HepG2 (cell line): ENCODE measurements around the gene IKZF5. TPM values are rescaled to one million over a fixed set of nuclear protein-coding genes. Genes with fewer than 3 reads are reported as not detected.

ENCODE experiments used
- ATAC-seq: fragments of 200-7000 bp; cut with Tn5 transposase; 3 replicates; pipeline ENCODE4 v1.9.1; 2020; ENCODE audit warnings: mild to moderate bottlenecking, moderate library complexity
- BruUV-seq: library from RNA; stranded (reverse); fragments of 400-500 nt; replicated peaks from 2 replicates; lab custom pipeline; 2021; lab: Mats Ljungman, UMichigan
- CTCF ChIA-PET: fragments of 300-600 bp; formaldehyde crosslinking; extraction: SDS; loops from one replicate; lab custom pipeline; 2021; ENCODE audit warnings: low total read pairs, inconsistent platforms, low intra/inter-chr PET ratio; lab: Yijun Ruan, JAX
- POLR2A ChIA-PET: fragments of 350-600 bp; sonication (Branson Sonifier 250); formaldehyde crosslinking; loops from one replicate; lab custom pipeline; 2020; ENCODE audit warnings: antibody characterized with exemption, inconsistent platforms; lab: Yijun Ruan, JAX
- DNase-seq: peaks from one replicate; pipeline ENCODE4 v3.0.0-alpha.2; 2015; ENCODE audit warnings: low spot score
- FAIRE-seq: peaks from 3 replicates; lab custom pipeline; 2011; peaks lifted over from hg19 to GRCh38; lab: Jason Lieb, UNC
- H2AFZ ChIP-seq: one replicate; pipeline ENCODE4 v1.6.1; 2011; ENCODE audit warnings: low read length, inconsistent platforms
- H3K27ac ChIP-seq: fragments of 300-600 bp; 3 replicates; pipeline ENCODE4 v1.8.0; 2011; ENCODE audit warnings: mixed run types, mild to moderate bottlenecking, mixed read lengths, low read length, inconsistent platforms; ENCODE audit not compliant: insufficient read depth; ENCODE audit errors: extremely low read length
- H3K27me3 ChIP-seq, 2 experiments: fragments of 200-600 bp in 1 of 2; 2 replicates in 1 of 2; 3 replicates in 1 of 2; pipeline versions ENCODE4 v1.6.0 to v1.8.0; 2011; ENCODE audit warnings: low read length in 2 of 2, mild to moderate bottlenecking in 2 of 2, moderate library complexity in 2 of 2, inconsistent platforms in 1 of 2; ENCODE audit not compliant: insufficient read depth in 2 of 2, control insufficient read depth in 1 of 2
- H3K36me3 ChIP-seq, 2 experiments: fragments of 200-600 bp in 1 of 2; replicated peaks in 1 of 2; 2 replicates in 1 of 2; 3 replicates in 1 of 2; pipeline versions ENCODE4 v1.5.1 to v1.8.0; 2011; ENCODE audit warnings: low read length in 2 of 2, inconsistent platforms in 1 of 2; ENCODE audit not compliant: insufficient read depth in 2 of 2, control insufficient read depth in 1 of 2
- H3K4me1 ChIP-seq: 2 replicates; pipeline ENCODE4 v1.5.1; 2012; ENCODE audit warnings: low read length, inconsistent platforms; ENCODE audit not compliant: insufficient read depth
- H3K4me2 ChIP-seq: 2 replicates; pipeline ENCODE4 v1.6.0; 2011; ENCODE audit warnings: low read depth, low read length, inconsistent platforms
- H3K4me3 ChIP-seq, 3 experiments: fragments of 200-600 bp in 1 of 3; sonication (generic), shearing (Covaris generic) in 1 of 3; replicated peaks in 1 of 3; 2 replicates each; pipeline ENCODE4 v1.5.1; 2011 to 2016; ENCODE audit warnings: low read length in 3 of 3, inconsistent platforms in 2 of 3, low read depth in 2 of 3, mild to moderate bottlenecking in 2 of 3, control low read depth in 1 of 3, mixed read lengths in 1 of 3; ENCODE audit not compliant: insufficient read depth in 1 of 3
- H3K79me2 ChIP-seq: one replicate; pipeline ENCODE4 v1.6.1; 2011; ENCODE audit warnings: low read length, inconsistent platforms; ENCODE audit not compliant: insufficient read depth
- H3K9ac ChIP-seq: 2 replicates; pipeline ENCODE4 v1.6.0; 2011; ENCODE audit warnings: mild to moderate bottlenecking, low read depth, low read length, inconsistent platforms; ENCODE audit not compliant: insufficient read depth
- H3K9me3 ChIP-seq: 2 replicates; pipeline ENCODE4 v1.5.1; 2012; ENCODE audit warnings: mild to moderate bottlenecking, low read length
- H4K20me1 ChIP-seq: 2 replicates; pipeline ENCODE4 v1.6.0; 2011; ENCODE audit warnings: inconsistent platforms, mild to moderate bottlenecking, low read length, moderate library complexity; ENCODE audit not compliant: insufficient read depth
- DZIP1 ChIP-seq: sonication (generic); formaldehyde crosslinking; IDR thresholded peaks from 2 replicates; pipeline ENCODE4 v1.5.0; 2020; ENCODE audit warnings: mild to moderate bottlenecking, missing genetic modification reagents
- GLI4 ChIP-seq: sonication (generic); formaldehyde crosslinking; IDR thresholded peaks from 2 replicates; pipeline ENCODE4 v1.5.1; 2020; ENCODE audit warnings: missing genetic modification reagents, mild to moderate bottlenecking, moderate library complexity, borderline replicate concordance
- MAFK ChIP-seq, 2 experiments: IDR thresholded peaks in 1 of 2; conservative IDR thresholded peaks in 1 of 2; 2 replicates each; pipeline ENCODE4 v1.6.1; 2011; ENCODE audit warnings: improper control_type of control experiment in 2 of 2, low read length in 2 of 2
- ZNF407 ChIP-seq: sonication (generic); formaldehyde crosslinking; IDR thresholded peaks from one replicate; pipeline ENCODE4 v1.5.1; 2020; ENCODE audit warnings: mild to moderate bottlenecking, missing genetic modification reagents; ENCODE audit errors: not compliant biosample characterization
- ZNF441 ChIP-seq: sonication (generic); formaldehyde crosslinking; IDR thresholded peaks from 2 replicates; pipeline ENCODE4 v1.7.0; 2021; ENCODE audit warnings: missing genetic modification reagents, borderline replicate concordance
- ZNF839 ChIP-seq: sonication (generic); formaldehyde crosslinking; IDR thresholded peaks from 2 replicates; pipeline ENCODE4 v1.4.0; 2020; ENCODE audit warnings: missing genetic modification reagents, mild to moderate bottlenecking, borderline replicate concordance
- ZNF883 ChIP-seq: sonication (generic); formaldehyde crosslinking; IDR thresholded peaks from 2 replicates; pipeline ENCODE4 v1.5.1; 2020; ENCODE audit warnings: mild to moderate bottlenecking, missing genetic modification reagents; ENCODE audit errors: not compliant biosample characterization
- WGBS: methylation state at CpG from one replicate; pipeline ENCODE4 v1.1.6; 2017; ENCODE audit warnings: low lambda C conversion rate; 5-methylcytosine and 5-hydroxymethylcytosine counted together
- in situ Hi-C: cut with HindIII; loops from 2 replicates; pipeline ENCODE4 v1.10.0; 2017; ENCODE audit warnings: low pct_unique_long_range_greater_than_20kb; ENCODE audit not compliant: extremely low pct_ligation_motif_present
- intact Hi-C: fragments of 100-400 bp; cut with micrococcal nuclease; formaldehyde crosslinking; loops from one replicate; pipeline ENCODE4 v1.10.0; 2022; ENCODE audit not compliant: unreplicated experiment
- polyA plus RNA-seq, 8 experiments: library from polyadenylated mRNA; depleted of rRNA in 3 of 8; stranded (reverse) in 7 of 8; unstranded in 1 of 8; fragments of >200 nt; fragmentation: Illumina TruSeq in 4 of 8; extraction: Trizol in 4 of 8; gene quantifications; 2 replicates each; pipeline versions ENCODE4 v1.2.1 to v1.2.3, GENCODE V29; 2011 to 2016; ENCODE audit warnings: low read depth in 4 of 8, missing spikeins in 1 of 8, mixed read lengths in 1 of 8; ENCODE audit not compliant: insufficient read depth in 1 of 8
- total RNA-seq, 5 experiments: library from RNA; depleted of rRNA; stranded (reverse); fragments of >200 nt; fragmentation: Illumina TruSeq; extraction: Trizol; gene quantifications; 2 replicates each; pipeline ENCODE4 v1.2.3, GENCODE V29; 2016; ENCODE audit warnings: low read depth in 1 of 5

IKZF5 gene
- total and polyA plus RNA-seq, 2 of the 13 experiments (the other 11 are each of a cell fraction or from before 2014, with no cell fraction given) = 3.7 to 12.0 TPM

GRCh38 chr10:123057968-123058367 lies 49.4 kb upstream of the IKZF5 start:
- DNase-seq (no peak), FAIRE-seq (no peak), ATAC-seq (no peak)
- in situ Hi-C loops = no loop called here
- H3K4me1 ChIP-seq = no peaks in the 10 kb centered on the region
- POLR2A ChIA-PET = no interaction called here
- BruUV-seq = no TSS peak
- no peak overlapping the region for H3K9ac ChIP-seq
- no peaks in the 10 kb centered on the region for H3K79me2 ChIP-seq
- H3K4me2 ChIP-seq = no peak overlapping the region
- peaks cover 3 to 12% of the 10 kb centered on the region in 2 experiments; a peak in 4 of 5 replicates for H3K36me3 ChIP-seq
- no peaks in the 10 kb centered on the region for H3K27me3 ChIP-seq
- H3K4me3 ChIP-seq = no peak overlapping the region
- no peak overlapping the region for H3K27ac ChIP-seq
- intact Hi-C loops = no loop called here
- CTCF ChIA-PET = no interaction called here
- H2AFZ ChIP-seq = no peak overlapping the region
- no peaks in the 10 kb centered on the region for H4K20me1 ChIP-seq
- 97% methylated on average over 3 of the region's 3 CpGs for whole genome bisulfite sequencing
- H3K9me3 ChIP-seq = no peaks in the 10 kb centered on the region
- TF ChIP-seq ZNF407 (no peak), GLI4 (CRISPR knock-in tag) (no peak), ZNF839 (CRISPR knock-in tag) (no peak), ZNF441 (CRISPR knock-in tag) (no peak), MAFK (conservative IDR thresholded peaks at IDR 0.05 in 1 of 2, IDR thresholded peaks at IDR 0.05 in 1 of 2; ENCODE audit: low read length in 2 of 2) (peak; percentile 57 to 74), DZIP1 (CRISPR knock-in tag) (no peak), ZNF883 (CRISPR knock-in tag) (no peak)
